K562 (cell line): Measurements from ENCODE around the gene SLA2. TPM values are rescaled to one million over a fixed set of nuclear protein-coding genes. Genes with fewer than 3 reads are reported as not detected.

Experiments used
- ATAC-seq: fragments of 200-7000 bp; cut with Tn5 transposase; 3 replicates; pipeline ENCODE4 v1.9.1; 2020; ENCODE audit warnings: moderate library complexity
- BruUV-seq: library from RNA; stranded (reverse); fragments of 400-500 nt; replicated peaks from 2 replicates; lab custom pipeline; 2021; lab: Mats Ljungman, UMichigan
- CTCF ChIA-PET: fragments of 300-600 bp; formaldehyde crosslinking; extraction: SDS; loops from one replicate; lab custom pipeline; 2021; ENCODE audit warnings: low intra/inter-chr PET ratio; lab: Yijun Ruan, JAX
- POLR2A ChIA-PET: fragments of 300-600, 350-650 bp; sonication (Branson Sonifier 250); formaldehyde crosslinking; extraction: SDS; loops from one replicate; lab custom pipeline; 2021; ENCODE audit warnings: antibody characterized with exemption, inconsistent platforms; lab: Yijun Ruan, JAX
- DNase-seq, 4 experiments: peaks; one replicate each; pipeline versions ENCODE4 v3.0.0 to v3.0.0-alpha.2; 2011 to 2018; ENCODE audit warnings: low spot score in 3 of 4, mixed read lengths in 3 of 4; ENCODE audit errors: extremely low read depth in 1 of 4
- FAIRE-seq: peaks from 2 replicates; lab custom pipeline; 2011; peaks lifted over from hg19 to GRCh38; lab: Jason Lieb, UNC
- H2AFZ ChIP-seq: 2 replicates; pipeline ENCODE4 v1.6.0; 2011; ENCODE audit warnings: low read depth, low read length, control low read depth, inconsistent platforms
- H3K27ac ChIP-seq: fragments of 200-600 bp; 3 replicates; pipeline ENCODE4 v1.8.0; 2011; ENCODE audit warnings: low read depth, mild to moderate bottlenecking, control low read depth, inconsistent platforms, low read length, moderate library complexity, mixed read lengths; ENCODE audit errors: extremely low read depth
- H3K27me3 ChIP-seq, 2 experiments: fragments of 300-600 bp in 1 of 2; 2 replicates in 1 of 2; 3 replicates in 1 of 2; pipeline versions ENCODE4 v1.6.0 to v1.8.0; 2011; ENCODE audit warnings: inconsistent platforms in 2 of 2, low read length in 2 of 2, mild to moderate bottlenecking in 1 of 2, mixed read lengths in 1 of 2, moderate library complexity in 1 of 2; ENCODE audit not compliant: control insufficient read depth in 2 of 2, insufficient read depth in 2 of 2
- H3K36me3 ChIP-seq: fragments of 300-600 bp; 3 replicates; pipeline ENCODE4 v1.8.0; 2011; ENCODE audit warnings: mild to moderate bottlenecking, low read length, inconsistent platforms; ENCODE audit not compliant: control insufficient read depth, insufficient read depth
- H3K4me1 ChIP-seq, 2 experiments: fragments of 200-600 bp in 1 of 2; replicated peaks in 1 of 2; 2 replicates in 1 of 2; 3 replicates in 1 of 2; pipeline versions ENCODE4 v1.5.1 to v1.8.0; 2011; ENCODE audit warnings: inconsistent platforms in 2 of 2, low read length in 2 of 2, mild to moderate bottlenecking in 1 of 2, mixed read lengths in 1 of 2, moderate library complexity in 1 of 2; ENCODE audit not compliant: control insufficient read depth in 2 of 2, insufficient read depth in 2 of 2
- H3K4me2 ChIP-seq: 2 replicates; pipeline ENCODE4 v1.6.1; 2011; ENCODE audit warnings: low read length, control low read depth, inconsistent platforms, mixed read lengths; ENCODE audit not compliant: insufficient read depth
- H3K4me3 ChIP-seq: fragments of 200-600 bp; sonication (generic), shearing (Covaris generic); 2 replicates; pipeline ENCODE4 v1.5.1; 2016; ENCODE audit warnings: control low read depth, inconsistent platforms
- H3K79me2 ChIP-seq: fragments of 200-600 bp; 3 replicates; pipeline ENCODE4 v1.8.0; 2011; ENCODE audit warnings: low read length, inconsistent platforms; ENCODE audit not compliant: control insufficient read depth, insufficient read depth
- H3K9ac ChIP-seq, 2 experiments: 2 replicates each; pipeline versions ENCODE4 v1.6.0 to v1.6.1; 2011; ENCODE audit warnings: low read depth in 2 of 2, low read length in 2 of 2, control low read depth in 1 of 2, inconsistent platforms in 1 of 2, mild to moderate bottlenecking in 1 of 2, mixed read lengths in 1 of 2; ENCODE audit not compliant: insufficient read depth in 1 of 2
- H3K9me1 ChIP-seq: one replicate; pipeline ENCODE4 v1.6.0; 2011; ENCODE audit warnings: inconsistent platforms, mild to moderate bottlenecking, low read length, moderate library complexity; ENCODE audit not compliant: control insufficient read depth, insufficient read depth
- H3K9me3 ChIP-seq: replicated peaks from 2 replicates; pipeline ENCODE4 v1.5.1; 2011; ENCODE audit warnings: low read depth, low read length, inconsistent platforms; ENCODE audit not compliant: control insufficient read depth, insufficient read depth
- H4K20me1 ChIP-seq: replicated peaks from 2 replicates; pipeline ENCODE4 v1.6.1; 2011; ENCODE audit warnings: low read length, inconsistent platforms, mixed read lengths; ENCODE audit not compliant: control insufficient read depth, insufficient read depth
- CHD2 ChIP-seq: IDR thresholded peaks from 2 replicates; pipeline ENCODE4 v1.6.1; 2011; ENCODE audit warnings: low read depth, low read length
- CREB3 ChIP-seq: fragments of 450-650 bp; conservative IDR thresholded peaks from 2 replicates; pipeline ENCODE4 v1.6.1; 2016; ENCODE audit warnings: missing genetic modification characterization, low read depth, mild to moderate bottlenecking, missing compliant biosample characterization, moderate library complexity
- DACH1 ChIP-seq: fragments of 450-650 bp; IDR thresholded peaks from 2 replicates; pipeline ENCODE4 v1.6.1; 2018; ENCODE audit not compliant: partially characterized antibody
- DNMT1 ChIP-seq: fragments of 450-650 bp; IDR thresholded peaks from 2 replicates; pipeline ENCODE4 v1.6.1; 2016; ENCODE audit warnings: antibody characterized with exemption, mild to moderate bottlenecking
- GABPB1 ChIP-seq: sonication (generic); formaldehyde crosslinking; IDR thresholded peaks from 2 replicates; pipeline ENCODE4 v1.8.0; 2022; ENCODE audit warnings: mild to moderate bottlenecking, missing genetic modification reagents
- JUN ChIP-seq, 2 experiments: sonication (generic) in 1 of 2; formaldehyde crosslinking in 1 of 2; IDR thresholded peaks; 2 replicates each; pipeline versions ENCODE4 v1.6.1 to v1.8.0; 2012 to 2022; ENCODE audit warnings: borderline replicate concordance in 2 of 2, mild to moderate bottlenecking in 2 of 2, improper control_type of control experiment in 1 of 2, low read depth in 1 of 2, low read length in 1 of 2, missing genetic modification reagents in 1 of 2
- MTF1 ChIP-seq: fragments of 250-450 bp; sonication (Bioruptor Pico); IDR thresholded peaks from 2 replicates; pipeline ENCODE4 v1.9.0; 2021; ENCODE audit warnings: moderate library complexity, mild to moderate bottlenecking, inconsistent platforms, borderline replicate concordance
- PREB ChIP-seq: sonication (generic); formaldehyde crosslinking; IDR thresholded peaks from 2 replicates; pipeline ENCODE4 v1.8.1; 2023; ENCODE audit warnings: mild to moderate bottlenecking, missing genetic modification reagents
- SMC3 ChIP-seq: conservative IDR thresholded peaks from 2 replicates; pipeline ENCODE4 v1.6.1; 2011; ENCODE audit warnings: low read depth, low read length, improper control_type of control experiment; ENCODE audit not compliant: insufficient read depth
- TAF15 ChIP-seq: fragments of 200-400 bp; formaldehyde crosslinking; IDR thresholded peaks from 2 replicates; pipeline ENCODE4 v1.6.1; 2017; ENCODE audit warnings: mild to moderate bottlenecking, low read depth, low read length, moderate library complexity
- TAF7 ChIP-seq: fragments of 450-650 bp; IDR thresholded peaks from 2 replicates; pipeline ENCODE4 v1.6.1; 2016; ENCODE audit warnings: missing genetic modification characterization, missing compliant biosample characterization
- ZC3H11A ChIP-seq: IDR thresholded peaks from 2 replicates; pipeline ENCODE4 v1.6.1; 2012; ENCODE audit warnings: low read depth, low read length, improper control_type of control experiment
- ZKSCAN3 ChIP-seq: fragments of 250-450 bp; sonication (Bioruptor Pico); IDR thresholded peaks from 2 replicates; pipeline ENCODE4 v1.4.0; 2020
- ZNF12 ChIP-seq: sonication (generic); formaldehyde crosslinking; IDR thresholded peaks from 2 replicates; pipeline ENCODE4 v1.4.0; 2020; ENCODE audit warnings: mild to moderate bottlenecking, missing genetic modification reagents
- ZNF23 ChIP-seq: fragments of 250-450 bp; sonication (Bioruptor Pico); IDR thresholded peaks from 2 replicates; pipeline ENCODE4 v1.4.0; 2020; ENCODE audit warnings: mild to moderate bottlenecking
- WGBS: fragments of 100-300 bp; shearing (Covaris generic); methylation state at CpG from one replicate; pipeline ENCODE4 v1.1.6; 2016; ENCODE audit warnings: low coverage, mixed read lengths; ENCODE audit not compliant: insufficient coverage; ENCODE audit errors: missing lambda C conversion rate; 5-methylcytosine and 5-hydroxymethylcytosine counted together
- in situ Hi-C: fragments of 300-500 bp; cut with MboI; formaldehyde crosslinking; loops from 4 replicates; pipeline ENCODE4 v1.15.0; 2018; ENCODE audit warnings: inconsistent platforms, mixed read lengths
- intact Hi-C: fragments of 100-400 bp; cut with micrococcal nuclease; formaldehyde crosslinking; loops from 2 replicates; pipeline ENCODE4 v1.14.2; 2022
- polyA plus RNA-seq, 8 experiments: library from polyadenylated mRNA; depleted of rRNA in 4 of 8; stranded (reverse) in 5 of 8; unstranded in 3 of 8; fragments of >200 nt; fragmentation: Nextera tagmentation in 2 of 8; fragmentation: Illumina TruSeq in 1 of 8; extraction: Ambion mirVana in 2 of 8; extraction: Trizol in 1 of 8; gene quantifications; 2 replicates each; pipeline versions ENCODE4 v1.2.1 to v1.2.3, GENCODE V29; 2011 to 2014; ENCODE audit warnings: inconsistent platforms in 1 of 8, missing spikeins in 1 of 8
- total RNA-seq, 7 experiments: library from RNA; depleted of rRNA in 6 of 7; stranded (reverse); fragments of >200 nt in 6 of 7; fragmentation: Illumina TruSeq in 2 of 7; extraction: Trizol in 2 of 7; gene quantifications; 2 replicates each; pipeline versions ENCODE4 v1.2.1 to v1.2.3, GENCODE V29; 2011 to 2021; ENCODE audit warnings: low replicate concordance in 1 of 7

SLA2 gene
- total and polyA plus RNA-seq, 9 of the 15 experiments (the other 6 are each of a cell fraction or from before 2014, with no cell fraction given), result 0.07 TPM; not detected in 7

- in situ Hi-C loops, result no loop called here
These were observed 21.1 kb downstream of the SLA2 start for GRCh38 chr20:36624944-36625324.

More at GRCh38 chr20:36624944-36625324, 21.1 kb downstream of the SLA2 start:
- Histone ChIP-seq H3K79me2 (no peaks in the 10 kb centered on the region), H3K9me1 (no peaks in the 10 kb centered on the region), H3K27me3 (no peaks in the 10 kb centered on the region), H3K4me2 (no peak overlapping the region), H3K27ac (no peak overlapping the region), H3K9ac (peak overlapping the region in 1 of 2 experiments; percentile 36; a peak in 1 of 4 replicates), H3K4me1 (peaks cover under 1 to 4% of the 10 kb centered on the region in 2 experiments; a peak in 1 of 5 replicates), H4K20me1 (no peaks in the 10 kb centered on the region), H3K36me3 (no peaks in the 10 kb centered on the region), H2AFZ (no peak overlapping the region), H3K4me3 (no peak overlapping the region), H3K9me3 (no peaks in the 10 kb centered on the region)
- ATAC-seq, result no peak
- WGBS, result 28% methylated on average over 1 of the region's 2 CpGs
- no TSS peak for BruUV-seq
- ChIA-PET CTCF (no interaction called here), POLR2A (interaction anchor here (0.6 to 1.8 kb wide), 2 partner anchors 11 to 58 kb away, joined by 4 to 10 read pairs; no protein-coding TSS in a partner anchor)
- intact Hi-C loops, result no loop called here
- no peak for DNase-seq
- no peak for TF ChIP-seq JUN (IDR thresholded peaks at IDR 0.05; ENCODE audit: borderline replicate concordance, low read depth, low read length)
- no peak for TF ChIP-seq JUN (CRISPR knock-in tag; IDR thresholded peaks at IDR 0.05; ENCODE audit: borderline replicate concordance)
- TF ChIP-seq ZKSCAN3 (CRISPR knock-in tag), result no peak
- TF ChIP-seq PREB, result no peak
- TF ChIP-seq DNMT1, result no peak
- TF ChIP-seq ZNF12 (CRISPR knock-in tag), result no peak
- no peak for TF ChIP-seq ZNF23 (CRISPR knock-in tag)
- TF ChIP-seq CREB3 (tag), result no peak
- no peak for TF ChIP-seq GABPB1
- TF ChIP-seq TAF7 (tag), result no peak
- TF ChIP-seq DACH1, result no peak
- TF ChIP-seq SMC3, result no peak
- TF ChIP-seq TAF15, result no peak
- TF ChIP-seq ZC3H11A, result no peak
- no peak for TF ChIP-seq MTF1 (CRISPR knock-in tag)
- TF ChIP-seq CHD2, result no peak
- no peak for FAIRE-seq
